GM23248 (cell line): ENCODE measurements around the gene GET3. TPM values are rescaled to one million over a fixed set of nuclear protein-coding genes. Genes with fewer than 3 reads are reported as not detected.
A peak's percentile ranks its signal among the peaks of the same experiment; 100 is the strongest.

Source experiments
- DNase-seq: peaks from one replicate; pipeline ENCODE4 v3.0.0-alpha.2; 2015
- H2AFZ ChIP-seq: fragments of 200-600 bp; sonication (generic); 2 replicates; pipeline ENCODE4 v1.6.1; 2016; ENCODE audit warnings: antibody characterized with exemption
- H3F3A ChIP-seq: fragments of 200-600 bp; sonication (generic); 2 replicates; pipeline ENCODE4 v1.6.1; 2016; ENCODE audit warnings: mild to moderate bottlenecking, antibody characterized with exemption, mixed run types; ENCODE audit not compliant: insufficient read depth
- H3K27ac ChIP-seq: fragments of 200-600 bp; sonication (generic); 2 replicates; pipeline ENCODE4 v1.5.1; 2016; ENCODE audit warnings: mild to moderate bottlenecking
- H3K27me3 ChIP-seq: fragments of 200-600 bp; sonication (generic); replicated peaks from 2 replicates; pipeline ENCODE4 v1.6.1; 2016; ENCODE audit warnings: mild to moderate bottlenecking; ENCODE audit not compliant: insufficient read depth
- H3K36me3 ChIP-seq: fragments of 200-600 bp; sonication (generic); 2 replicates; pipeline ENCODE4 v1.6.1; 2016; ENCODE audit warnings: low read depth, mild to moderate bottlenecking
- H3K4me1 ChIP-seq: fragments of 200-600 bp; sonication (generic); 2 replicates; pipeline ENCODE4 v1.6.1; 2016; ENCODE audit warnings: mild to moderate bottlenecking; ENCODE audit not compliant: insufficient read depth
- H3K4me2 ChIP-seq: fragments of 200-600 bp; sonication (generic); one replicate; pipeline ENCODE4 v1.6.1; 2016; ENCODE audit warnings: mild to moderate bottlenecking; ENCODE audit not compliant: unreplicated experiment
- H3K4me3 ChIP-seq: fragments of 200-600 bp; sonication (generic); 2 replicates; pipeline ENCODE4 v1.5.1; 2016; ENCODE audit warnings: mild to moderate bottlenecking
- H3K79me2 ChIP-seq: fragments of 200-600 bp; sonication (generic); 2 replicates; pipeline ENCODE4 v1.6.1; 2016; ENCODE audit warnings: mild to moderate bottlenecking; ENCODE audit not compliant: insufficient read depth
- H3K9ac ChIP-seq: fragments of 200-600 bp; sonication (generic); 2 replicates; pipeline ENCODE4 v1.6.1; 2016; ENCODE audit warnings: mild to moderate bottlenecking
- H3K9me2 ChIP-seq: fragments of 200-600 bp; sonication (generic); 2 replicates; pipeline ENCODE4 v1.6.1; 2016; ENCODE audit warnings: mixed run types, mild to moderate bottlenecking, moderate library complexity; ENCODE audit not compliant: insufficient read depth
- H3K9me3 ChIP-seq: fragments of 200-600 bp; sonication (generic); one replicate; pipeline ENCODE4 v1.6.1; 2017; ENCODE audit warnings: low read depth
- H4K20me1 ChIP-seq: fragments of 200-600 bp; sonication (generic); 2 replicates; pipeline ENCODE4 v1.6.0; 2016; ENCODE audit not compliant: insufficient read depth
- EZH2 ChIP-seq: fragments of 200-600 bp; sonication (generic); IDR thresholded peaks from 2 replicates; pipeline ENCODE4 v1.6.1; 2018; ENCODE audit warnings: antibody characterized with exemption, mild to moderate bottlenecking; ENCODE audit not compliant: insufficient read depth, poor library complexity, severe bottlenecking
- EZH2phosphoT487 ChIP-seq: fragments of 200-600 bp; sonication (generic); IDR thresholded peaks from 2 replicates; pipeline ENCODE4 v1.6.1; 2018; ENCODE audit warnings: antibody characterized with exemption, moderate library complexity, mild to moderate bottlenecking, low read depth; ENCODE audit not compliant: insufficient read depth
- WGBS, 2 experiments: methylation state at CpG; one replicate each; pipeline ENCODE4 v1.1.6; 2015 to 2017; ENCODE audit warnings: low lambda C conversion rate in 2 of 2, low coverage in 1 of 2; ENCODE audit errors: missing lambda C conversion rate in 2 of 2; 5-methylcytosine and 5-hydroxymethylcytosine counted together
- in situ Hi-C: fragments of 300-500 bp; cut with MboI; formaldehyde crosslinking; loops from 2 replicates; pipeline ENCODE4 v1.15.0; 2020
- polyA plus RNA-seq: library from polyadenylated mRNA; unstranded; fragments of >200 nt; fragmentation: Nextera tagmentation; extraction: Ambion mirVana; gene quantifications from 2 replicates; pipeline ENCODE4 v1.2.1, GENCODE V29; 2016
- total RNA-seq: library from RNA; depleted of rRNA; stranded (reverse); fragments of >200 nt; shearing (Covaris generic); gene quantifications from 2 replicates; pipeline ENCODE4 v1.2.3, GENCODE V29; 2014

The GET3 gene
- total and polyA plus RNA-seq, 2 experiments from 2014 or later: 106 to 110 TPM

GRCh38 chr19:12783849-12784393 is 46.6 kb downstream of the GET3 start:
- TF ChIP-seq EZH2 (no peak), EZH2phosphoT487 (no peak)
- H3K4me1 ChIP-seq: peaks cover 32% of the 10 kb centered on the region
- peaks cover 47% of the 10 kb centered on the region for H3F3A ChIP-seq
- H3K27ac ChIP-seq: peak overlapping the region; percentile 73
- H3K4me2 ChIP-seq: no peak overlapping the region
- H3K79me2 ChIP-seq: no peaks in the 10 kb centered on the region
- 23 to 28% methylated on average over 10 to 16 of the region's 19 CpGs for WGBS, 2 experiments
- H3K9me2 ChIP-seq: no peaks in the 10 kb centered on the region
- no peaks in the 10 kb centered on the region for H3K36me3 ChIP-seq
- no peak overlapping the region for H3K4me3 ChIP-seq
- peak overlapping the region; percentile 79 for H3K9ac ChIP-seq
- in situ Hi-C loops: no loop called here
- no peak overlapping the region for H2AFZ ChIP-seq
- no peaks in the 10 kb centered on the region for H4K20me1 ChIP-seq
- no peaks in the 10 kb centered on the region for H3K9me3 ChIP-seq
- H3K27me3 ChIP-seq: no peaks in the 10 kb centered on the region
- DNase-seq: no peak

- H3K4me1 ChIP-seq: peaks cover 31% of the 10 kb centered on the region
Measured at GRCh38 chr19:12784394-12784870, 47.1 kb downstream of the GET3 start.

DNA sequence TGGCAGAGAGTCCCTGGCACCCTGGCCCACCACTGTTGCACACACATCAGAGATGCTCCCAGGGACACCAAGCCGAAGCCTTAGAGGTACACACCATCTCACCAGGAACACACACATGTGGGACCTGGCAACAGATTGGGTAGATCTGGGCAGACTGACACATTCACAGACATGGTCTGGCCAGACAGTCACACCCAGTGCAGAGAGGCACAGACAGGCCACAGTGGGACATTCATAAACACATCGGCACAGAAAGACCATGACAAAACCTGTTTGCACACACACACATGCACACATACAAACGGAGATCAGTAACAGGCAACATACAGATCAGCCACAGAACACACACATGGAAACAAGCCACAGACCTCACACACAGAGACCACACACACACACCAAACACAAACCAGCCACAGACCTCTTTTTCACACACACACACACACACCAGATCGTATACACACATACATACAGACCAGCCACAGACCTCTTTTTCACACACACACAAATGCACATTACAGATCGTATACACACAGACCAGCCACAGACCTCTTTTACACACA is 47.7 kb downstream of the GET3 start:
- Histone ChIP-seq H3K27me3 (no peaks in the 10 kb centered on the region), H4K20me1 (no peaks in the 10 kb centered on the region), H3K79me2 (no peaks in the 10 kb centered on the region), H3K4me3 (no peak overlapping the region), H3K27ac (peak overlapping the region; percentile 73), H3K9ac (no peak overlapping the region), H2AFZ (no peak overlapping the region), H3K36me3 (no peaks in the 10 kb centered on the region), H3F3A (peaks cover 41% of the 10 kb centered on the region), H3K4me1 (peaks cover 26% of the 10 kb centered on the region), H3K9me2 (no peaks in the 10 kb centered on the region), H3K4me2 (no peak overlapping the region), H3K9me3 (no peaks in the 10 kb centered on the region)
- TF ChIP-seq EZH2: no peak
- no peak for TF ChIP-seq EZH2phosphoT487
- 42 to 53% methylated on average over 5 of the region's 5 CpGs for WGBS, 2 experiments
- in situ Hi-C loops: no loop called here
- DNase-seq: peak; percentile 42

More at GRCh38 chr19:12784394-12784870, 47.1 kb downstream of the GET3 start:
- H3K79me2 ChIP-seq: no peaks in the 10 kb centered on the region
- TF ChIP-seq EZH2: no peak
- TF ChIP-seq EZH2phosphoT487: no peak
- H3K4me3 ChIP-seq: no peak overlapping the region
- no peaks in the 10 kb centered on the region for H3K9me3 ChIP-seq
- peak overlapping the region; percentile 79 for H3K9ac ChIP-seq
- peak; percentile 52 for DNase-seq
- H3F3A ChIP-seq: peaks cover 47% of the 10 kb centered on the region
- no peak overlapping the region for H2AFZ ChIP-seq
- no peaks in the 10 kb centered on the region for H4K20me1 ChIP-seq
- 56 to 64% methylated on average over 10 of the region's 10 CpGs for WGBS, 2 experiments
- H3K27ac ChIP-seq: peak overlapping the region; percentile 73
- no peaks in the 10 kb centered on the region for H3K9me2 ChIP-seq
- in situ Hi-C loops: no loop called here
- no peaks in the 10 kb centered on the region for H3K27me3 ChIP-seq
- H3K4me2 ChIP-seq: no peak overlapping the region
- H3K36me3 ChIP-seq: no peaks in the 10 kb centered on the region

GRCh38 chr19:12785431-12786031 is 48.2 kb downstream of the GET3 start:
- H3K36me3 ChIP-seq: no peaks in the 10 kb centered on the region
- H2AFZ ChIP-seq: peak overlapping the region; percentile 26; the same call in 1 of the 2 replicates
- H3F3A ChIP-seq: peaks cover 42% of the 10 kb centered on the region
- in situ Hi-C loops: no loop called here
- no peaks in the 10 kb centered on the region for H3K27me3 ChIP-seq
- no peaks in the 10 kb centered on the region for H4K20me1 ChIP-seq
- peak; percentile 17 for DNase-seq
- peaks cover 29% of the 10 kb centered on the region for H3K4me1 ChIP-seq
- no peak overlapping the region for H3K4me3 ChIP-seq
- H3K9me2 ChIP-seq: no peaks in the 10 kb centered on the region
- no peaks in the 10 kb centered on the region for H3K79me2 ChIP-seq
- TF ChIP-seq EZH2phosphoT487 (no peak), EZH2 (no peak)
- H3K9ac ChIP-seq: no peak overlapping the region
- WGBS, 2 experiments: 88 to 92% methylated on average over 4 of the region's 4 CpGs
- H3K4me2 ChIP-seq: no peak overlapping the region
- H3K27ac ChIP-seq: peak overlapping the region; percentile 73
- no peaks in the 10 kb centered on the region for H3K9me3 ChIP-seq
